ENCODE data around the gene PARP15.
"Not testable (repeated sequence)": the region's sequence is repeated elsewhere in the genome, so short reads cannot be mapped to it uniquely, and the experiment has no call there.

Gene PARP15

GRCh38 chr3:122680475-122681283 is 103.2 kb downstream of the PARP15 start, which contains the start of gene PARP14:
TSS of gene PARP14 (plus strand) at chr3:122680839. CDS start at chr3:122680884, 45 bp downstream.
- H3K4me1 ChIP-seq (ENCODE audit: control insufficient read depth, insufficient read depth, low read length), result peaks cover 6% of the 10 kb centered on the region; the same call in 1 of the 2 replicates
- no peak within 1 kb of the TSS for H3K27ac ChIP-seq (ENCODE audit: low read length)
- no peaks in the 10 kb centered on the region for H3K27me3 ChIP-seq (ENCODE audit: control insufficient read depth, insufficient read depth, low read length)
- peak within 1 kb of the TSS; percentile 86 for H3K4me3 ChIP-seq (ENCODE audit: low read length)
- no peak for DNase-seq (ENCODE audit: low read depth, low spot score)
- WGBS (ENCODE audit: insufficient coverage, insufficient read length), result no CpG with 5 or more reads among the region's 63 CpGs
- no peaks in the 10 kb centered on the region for H3K36me3 ChIP-seq (ENCODE audit: control insufficient read depth, insufficient read depth, low read length)
- H3K9me3 ChIP-seq (ENCODE audit: control insufficient read depth, insufficient read depth, low read length), result no peaks in the 10 kb centered on the region

GRCh38 chr3:122681284-122681973 is 104.0 kb downstream of the PARP15 start:
- WGBS (ENCODE audit: insufficient coverage, insufficient read length), result no CpG with 5 or more reads among the region's 24 CpGs

GRCh38 chr3:122681974-122682409 is 104.5 kb downstream of the PARP15 start:
- WGBS (ENCODE audit: insufficient coverage, insufficient read length), result no CpG with 5 or more reads among the region's 3 CpGs
- Histone ChIP-seq H3K27me3 (ENCODE audit: control insufficient read depth, insufficient read depth, low read length) (no peaks in the 10 kb centered on the region), H3K27ac (ENCODE audit: low read length) (no peak overlapping the region), H3K4me3 (ENCODE audit: low read length) (no peak overlapping the region), H3K9me3 (ENCODE audit: control insufficient read depth, insufficient read depth, low read length) (no peaks in the 10 kb centered on the region), H3K36me3 (ENCODE audit: control insufficient read depth, insufficient read depth, low read length) (no peaks in the 10 kb centered on the region; the same call in 1 of the 2 replicates), H3K4me1 (ENCODE audit: control insufficient read depth, insufficient read depth, low read length) (peaks cover 6% of the 10 kb centered on the region; the same call in 1 of the 2 replicates)
- DNase-seq (ENCODE audit: low read depth, low spot score), result no peak

More at GRCh38 chr3:122681284-122681973, 104.0 kb downstream of the PARP15 start:
- DNase-seq (ENCODE audit: low read depth, low spot score), result no peak
- no peak overlapping the region for H3K27ac ChIP-seq (ENCODE audit: low read length)
- H3K9me3 ChIP-seq (ENCODE audit: control insufficient read depth, insufficient read depth, low read length), result no peaks in the 10 kb centered on the region
- no peaks in the 10 kb centered on the region for H3K36me3 ChIP-seq (ENCODE audit: control insufficient read depth, insufficient read depth, low read length)
- peak overlapping the region; percentile 86; the same call in 1 of the 2 replicates for H3K4me3 ChIP-seq (ENCODE audit: low read length)
- H3K27me3 ChIP-seq (ENCODE audit: control insufficient read depth, insufficient read depth, low read length), result no peaks in the 10 kb centered on the region
- peaks cover 6% of the 10 kb centered on the region; the same call in 1 of the 2 replicates for H3K4me1 ChIP-seq (ENCODE audit: control insufficient read depth, insufficient read depth, low read length)

GRCh38 chr3:122682778-122683411 is 105.4 kb downstream of the PARP15 start:
- not testable (repeated sequence) for H3K9me3 ChIP-seq (ENCODE audit: control insufficient read depth, insufficient read depth, low read length); H3K36me3 ChIP-seq (ENCODE audit: control insufficient read depth, insufficient read depth, low read length); H3K4me1 ChIP-seq (ENCODE audit: control insufficient read depth, insufficient read depth, low read length); DNase-seq (ENCODE audit: low read depth, low spot score); H3K4me3 ChIP-seq (ENCODE audit: low read length); H3K27ac ChIP-seq (ENCODE audit: low read length); H3K27me3 ChIP-seq (ENCODE audit: control insufficient read depth, insufficient read depth, low read length)
- no CpG with 5 or more reads among the region's 11 CpGs for WGBS (ENCODE audit: insufficient coverage, insufficient read length)

GRCh38 chr3:122687298-122687697 is 109.8 kb downstream of the PARP15 start:
- no peaks in the 10 kb centered on the region for H3K9me3 ChIP-seq (ENCODE audit: control insufficient read depth, insufficient read depth, low read length)
- H3K27ac ChIP-seq (ENCODE audit: low read length), result no peak overlapping the region
- peaks cover 6% of the 10 kb centered on the region; the same call in 1 of the 2 replicates for H3K36me3 ChIP-seq (ENCODE audit: control insufficient read depth, insufficient read depth, low read length)
- WGBS (ENCODE audit: insufficient coverage, insufficient read length), result no CpG with 5 or more reads among the region's 2 CpGs
- no peaks in the 10 kb centered on the region for H3K27me3 ChIP-seq (ENCODE audit: control insufficient read depth, insufficient read depth, low read length)
- no peak for DNase-seq (ENCODE audit: low read depth, low spot score)
- no peaks in the 10 kb centered on the region for H3K4me1 ChIP-seq (ENCODE audit: control insufficient read depth, insufficient read depth, low read length)
- H3K4me3 ChIP-seq (ENCODE audit: low read length), result no peak overlapping the region
